HG02981 (cell line): ENCODE measurements around the gene EFNA2.

ENCODE experiments used
- ATAC-seq: cut with Tn5 transposase; IDR thresholded peaks from one replicate; pipeline ENCODE4 v1.9.1; 2021; ENCODE audit warnings: mild to moderate bottlenecking, moderate library complexity; ENCODE audit not compliant: unreplicated experiment

EFNA2 gene

DNA sequence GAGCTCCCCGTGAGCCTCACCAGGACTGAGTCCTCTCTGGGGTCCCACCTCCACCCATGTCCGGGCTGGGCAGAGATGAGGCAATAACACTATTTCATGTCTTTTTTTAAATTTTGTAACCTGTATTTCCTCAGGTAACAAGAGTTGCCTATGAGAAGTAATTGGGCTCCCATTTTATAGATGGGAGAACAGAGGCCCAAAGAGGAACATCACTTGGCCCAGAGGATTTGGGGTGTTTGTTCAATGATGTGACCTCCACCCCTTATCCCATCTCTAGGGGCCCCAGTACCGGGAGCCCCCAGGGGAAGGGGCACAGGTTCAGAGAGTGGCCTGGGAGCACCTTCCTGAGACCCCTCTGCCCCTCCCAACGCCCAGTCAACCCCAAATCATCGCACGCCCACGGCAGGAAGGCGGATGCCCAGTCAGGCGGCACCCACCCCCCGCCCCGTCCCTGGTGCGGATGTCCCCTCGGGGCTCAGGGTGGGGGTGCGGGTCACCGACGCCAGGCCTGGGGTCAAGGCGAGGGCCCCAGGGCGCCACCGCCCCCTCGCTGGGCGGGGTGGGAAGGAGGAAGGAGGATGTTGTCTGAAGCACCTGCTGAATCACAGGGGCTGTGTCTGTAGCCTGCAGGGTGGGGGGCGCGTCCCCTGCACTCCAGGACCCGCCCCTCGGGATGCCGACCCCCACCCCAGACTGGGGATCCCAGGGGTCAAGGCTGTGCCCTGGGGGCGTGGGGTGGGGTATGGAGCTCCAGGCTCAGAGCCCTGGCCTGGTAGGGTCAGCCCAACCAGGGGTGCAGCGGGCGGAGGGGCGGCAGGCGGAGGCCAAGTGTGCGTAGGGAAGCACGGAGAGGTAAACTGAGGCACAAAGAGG, 25.6 kb upstream of the EFNA2 start:
- ATAC-seq: peak; percentile 9

DNA sequence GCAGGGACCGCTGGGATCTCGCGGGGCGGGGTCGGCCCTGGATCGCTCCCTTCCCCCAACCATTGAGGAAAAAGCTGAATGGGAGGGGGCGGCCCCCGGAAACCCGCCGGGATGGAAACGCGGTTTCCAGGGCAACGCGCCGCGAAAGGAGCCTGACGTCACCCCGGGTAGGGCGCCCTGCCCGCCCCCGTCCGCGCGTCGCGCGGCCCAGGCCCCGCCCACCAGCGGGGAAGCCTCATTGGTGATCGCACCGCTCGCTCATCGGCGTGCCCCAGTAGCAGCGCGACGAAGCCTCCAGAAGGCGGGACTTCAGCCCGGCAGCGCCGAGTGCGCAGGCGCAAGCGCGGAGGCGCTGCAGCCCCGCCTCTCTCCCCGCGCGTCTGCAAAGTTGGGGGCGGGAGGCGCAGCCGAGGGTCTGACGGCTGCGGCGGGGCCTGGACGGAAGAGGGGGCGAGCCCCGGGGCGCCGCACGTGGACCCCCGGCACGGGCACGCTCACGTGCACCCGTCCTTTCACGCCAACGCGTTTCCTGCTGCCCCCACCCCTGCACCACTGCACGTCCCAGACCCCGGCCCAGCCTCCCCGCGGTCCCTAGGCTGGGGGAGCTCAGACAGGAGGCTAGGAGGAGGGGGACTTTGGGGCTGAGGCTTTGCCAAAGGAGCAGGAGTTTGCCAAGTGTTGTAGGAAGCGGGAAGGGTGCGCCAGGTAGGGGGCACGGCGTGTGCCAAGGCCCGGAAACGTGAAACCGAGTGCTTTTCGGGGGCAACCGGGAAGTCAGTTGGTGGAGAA, 24.7 kb upstream of the EFNA2 start:
- ATAC-seq: peak; percentile 54

DNA sequence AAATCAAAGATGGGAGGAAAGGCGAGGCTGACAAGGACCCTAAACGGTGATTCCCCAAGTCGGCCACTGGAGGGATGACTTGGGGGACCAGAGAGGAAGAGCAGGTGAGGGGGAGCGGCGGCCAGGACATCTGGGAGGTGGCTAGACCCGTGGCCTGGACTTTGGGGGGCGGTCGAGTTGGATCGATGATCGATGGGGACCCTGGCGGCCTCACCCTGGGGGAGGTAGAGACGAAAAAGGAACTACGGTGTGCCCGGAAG, 24.2 kb upstream of the EFNA2 start:
- no peak for ATAC-seq

DNA sequence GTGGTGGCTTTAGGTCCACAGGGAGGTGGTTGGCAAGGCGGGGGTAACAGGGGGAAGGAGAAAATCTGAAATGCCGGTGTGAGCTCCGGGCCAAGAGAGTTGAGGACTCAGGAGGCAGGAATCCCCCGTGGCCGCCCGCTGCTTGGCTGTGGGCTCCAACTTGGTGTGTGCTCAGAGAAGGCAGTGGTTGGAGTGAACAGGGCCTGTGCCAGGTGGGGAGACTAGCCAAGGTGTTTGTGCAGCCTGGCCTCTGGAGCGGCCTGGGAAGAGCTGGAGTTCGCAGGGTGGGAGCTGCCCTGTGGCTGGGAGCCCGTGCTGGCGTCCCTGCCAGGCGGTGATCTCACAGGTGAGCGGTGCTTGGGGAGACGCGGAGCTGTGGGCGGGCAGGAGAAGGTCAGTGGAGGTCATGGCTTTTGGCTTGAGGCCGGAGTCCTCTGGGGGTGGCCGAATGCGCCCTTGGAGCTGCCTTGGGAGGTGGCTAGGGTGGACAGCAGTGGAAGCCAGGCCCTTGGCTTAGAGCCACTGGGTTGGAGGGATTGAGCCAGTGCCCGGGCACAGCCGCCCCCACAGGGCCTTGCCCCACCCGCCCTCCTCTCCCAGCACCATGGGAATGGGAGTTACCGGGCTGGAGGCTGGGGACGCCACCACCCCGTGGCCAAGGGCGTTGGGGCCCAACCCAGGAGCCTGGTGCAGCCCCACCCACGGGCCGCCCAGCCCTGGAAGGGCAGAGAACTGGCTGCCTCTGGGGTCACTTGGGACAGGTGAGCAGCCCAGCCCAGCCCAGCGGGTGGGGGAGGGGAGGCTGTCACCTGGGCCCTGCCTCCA, 23.7 kb upstream of the EFNA2 start:
- ATAC-seq: no peak

DNA sequence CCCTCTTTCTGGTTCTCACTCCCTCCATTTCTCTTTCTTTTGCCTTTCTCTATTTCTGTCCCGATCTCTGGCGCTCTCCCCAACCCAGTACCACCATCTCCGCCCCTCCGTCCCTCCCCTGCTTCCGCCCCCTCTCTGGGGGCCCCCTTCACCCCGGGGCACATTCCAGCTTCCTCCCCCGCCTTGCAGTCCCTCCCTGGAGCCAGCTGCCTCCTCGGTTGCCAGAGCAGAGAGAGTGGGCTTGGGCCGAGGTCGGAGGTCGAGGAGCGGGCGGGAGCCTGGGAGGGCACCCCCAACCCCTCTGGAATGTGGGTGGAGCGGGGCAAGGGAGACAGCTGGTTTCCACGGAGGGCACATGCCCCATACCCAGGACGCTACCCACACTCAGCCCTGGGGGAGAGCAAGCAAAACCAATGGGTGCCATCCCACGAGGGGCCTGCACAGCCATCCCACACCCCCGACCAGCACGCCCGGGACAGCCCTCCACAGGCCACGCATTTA, 23.0 kb upstream of the EFNA2 start:
- no peak for ATAC-seq

DNA sequence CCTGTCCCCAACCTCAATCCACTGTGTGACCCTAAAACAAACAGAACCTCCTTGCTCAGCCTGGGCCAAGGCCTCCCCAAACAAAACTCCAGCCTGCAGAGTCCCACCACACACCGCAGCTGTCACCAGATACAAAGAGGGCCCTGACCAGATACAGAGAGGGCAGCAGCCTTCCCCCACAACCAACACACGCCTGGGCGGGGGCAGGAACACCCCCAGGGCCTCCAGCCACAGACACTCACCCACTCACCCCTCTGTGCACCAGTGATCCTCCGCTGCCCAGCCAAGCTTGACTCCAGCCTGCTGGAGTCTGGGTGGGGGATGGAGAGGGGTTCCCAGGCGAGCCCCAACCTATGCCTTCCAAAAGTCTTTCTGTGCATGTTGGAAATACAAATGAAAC, 22.5 kb upstream of the EFNA2 start:
- no peak for ATAC-seq

DNA sequence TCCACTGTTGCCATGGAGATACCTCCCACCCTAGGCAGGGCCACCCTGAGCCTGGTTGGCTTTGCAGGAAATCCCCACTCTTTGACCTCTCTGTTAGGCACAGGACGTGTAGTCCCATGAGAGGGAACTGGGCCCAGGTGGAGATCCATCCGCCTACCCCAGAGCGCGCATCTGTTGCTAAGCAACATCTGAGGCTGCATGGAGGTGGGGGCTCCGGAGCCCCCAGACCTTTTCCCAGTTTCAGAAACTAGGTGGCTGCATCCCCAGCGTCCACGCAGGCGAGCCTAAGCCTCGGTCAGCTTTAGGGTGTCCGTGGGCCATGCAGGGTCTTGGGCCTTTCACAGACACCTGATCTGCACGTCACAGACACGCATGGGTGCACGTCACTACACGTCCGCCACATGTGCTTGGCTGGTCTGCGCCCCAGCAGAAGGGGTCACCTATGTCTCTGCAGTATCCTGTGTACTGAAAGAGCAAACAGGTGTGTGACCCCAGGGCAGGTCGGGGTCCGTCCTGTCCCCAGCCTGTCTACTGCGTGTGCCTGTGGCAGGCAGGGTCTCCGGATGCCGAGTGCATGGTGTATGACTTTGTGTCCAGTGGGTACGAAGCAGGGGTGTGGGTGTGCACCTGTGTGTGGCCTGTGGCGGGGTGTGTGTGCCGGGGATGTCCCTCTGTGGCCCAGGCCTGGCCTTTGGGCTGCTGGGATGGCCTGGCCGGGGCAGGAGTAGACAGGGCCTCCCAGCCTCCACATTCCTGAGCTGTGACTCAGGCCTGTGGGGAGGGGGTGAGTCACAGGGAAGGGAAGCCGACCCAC, 20.7 kb upstream of the EFNA2 start:
- no peak for ATAC-seq

DNA sequence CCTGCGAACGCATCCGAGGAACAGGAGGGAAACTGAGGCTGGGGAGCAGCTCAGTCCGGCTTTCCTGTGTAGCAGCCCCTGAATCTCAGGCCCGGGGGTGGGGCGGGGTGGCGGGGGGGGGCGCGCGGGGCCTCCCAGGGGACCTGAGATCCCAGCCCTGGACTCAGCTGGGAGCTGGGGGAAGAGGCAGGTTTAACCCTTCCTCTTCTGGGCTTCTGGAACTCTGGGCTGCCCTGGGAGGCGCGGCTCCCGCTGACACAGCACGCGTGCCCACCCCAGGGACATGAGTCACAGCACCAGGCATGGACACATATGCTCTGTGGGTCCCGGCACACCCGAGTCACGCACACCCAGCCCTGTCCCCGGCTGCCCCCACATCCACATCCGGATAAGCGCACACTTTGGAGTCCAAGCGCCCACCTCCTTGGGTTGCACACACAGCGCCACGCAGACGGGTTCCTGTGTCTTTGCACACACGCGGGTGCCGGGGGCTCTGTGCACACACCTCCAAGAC, 20.0 kb upstream of the EFNA2 start:
- ATAC-seq: no peak

DNA sequence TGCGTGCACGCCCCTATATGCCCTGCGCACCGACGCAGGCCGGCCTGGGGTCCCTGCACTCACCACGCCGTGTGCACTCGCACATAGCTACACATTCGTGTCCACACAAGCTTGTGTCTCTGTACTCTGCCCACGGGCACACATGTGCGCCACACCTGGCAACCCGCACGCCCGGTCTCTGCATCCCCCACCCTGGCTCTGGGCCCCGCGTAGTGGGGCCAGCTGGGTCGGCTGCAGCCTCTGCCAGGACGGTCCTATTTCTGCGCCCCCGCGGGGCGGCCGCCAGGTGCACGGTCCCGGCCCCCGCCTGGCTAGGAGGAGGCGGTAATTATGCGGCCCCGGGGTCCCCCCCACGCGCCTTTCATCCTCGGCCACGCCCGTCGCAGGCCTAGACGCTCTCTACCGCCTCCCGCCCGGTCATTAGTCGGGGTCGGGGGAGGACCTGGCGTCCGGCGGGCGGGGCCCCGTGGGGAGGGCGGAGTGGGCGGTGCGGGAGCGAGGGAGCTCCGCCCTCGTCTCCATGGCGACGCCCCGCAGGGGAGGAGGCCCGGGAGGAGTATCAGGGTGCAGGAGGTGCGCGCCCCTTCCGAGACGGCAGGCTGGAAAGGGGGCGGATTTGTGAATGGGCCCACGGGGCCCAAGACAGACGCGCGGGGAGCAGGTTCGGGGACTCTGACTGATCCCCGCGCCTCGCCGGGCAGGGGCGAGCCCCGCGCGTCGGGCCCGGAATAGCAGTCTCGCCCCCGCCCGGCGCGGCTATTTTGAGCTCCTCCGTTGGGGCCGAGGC, 19.4 kb upstream of the EFNA2 start:
- peak; percentile 28 for ATAC-seq

DNA sequence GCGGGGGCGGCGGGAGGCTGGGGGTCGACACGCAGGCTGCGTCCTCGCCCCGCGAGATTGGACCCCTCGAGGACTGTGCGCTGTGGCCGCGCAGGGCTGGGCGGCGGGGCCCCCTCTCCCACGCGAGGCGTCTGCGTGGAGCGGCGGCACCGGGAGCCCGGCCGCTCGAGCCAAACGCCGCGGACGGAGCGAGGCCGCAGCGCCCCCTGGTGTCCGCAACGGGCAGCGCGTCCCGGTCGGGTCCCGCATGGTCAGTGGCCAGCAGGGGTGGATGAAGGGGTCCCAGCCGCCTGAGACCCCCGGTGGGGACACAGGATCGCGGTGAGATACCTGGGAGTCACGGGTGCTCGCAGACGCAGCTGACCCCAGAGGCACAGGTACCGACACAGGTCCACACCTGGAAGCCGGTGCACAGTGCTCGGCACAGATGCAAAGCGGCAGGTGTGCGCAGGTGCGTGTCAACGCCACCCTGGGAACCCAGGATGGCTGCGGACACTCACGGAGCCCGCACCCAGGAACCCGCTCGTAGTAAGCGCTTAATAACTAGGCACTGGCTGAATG, 18.7 kb upstream of the EFNA2 start:
- peak; percentile 10 for ATAC-seq

DNA sequence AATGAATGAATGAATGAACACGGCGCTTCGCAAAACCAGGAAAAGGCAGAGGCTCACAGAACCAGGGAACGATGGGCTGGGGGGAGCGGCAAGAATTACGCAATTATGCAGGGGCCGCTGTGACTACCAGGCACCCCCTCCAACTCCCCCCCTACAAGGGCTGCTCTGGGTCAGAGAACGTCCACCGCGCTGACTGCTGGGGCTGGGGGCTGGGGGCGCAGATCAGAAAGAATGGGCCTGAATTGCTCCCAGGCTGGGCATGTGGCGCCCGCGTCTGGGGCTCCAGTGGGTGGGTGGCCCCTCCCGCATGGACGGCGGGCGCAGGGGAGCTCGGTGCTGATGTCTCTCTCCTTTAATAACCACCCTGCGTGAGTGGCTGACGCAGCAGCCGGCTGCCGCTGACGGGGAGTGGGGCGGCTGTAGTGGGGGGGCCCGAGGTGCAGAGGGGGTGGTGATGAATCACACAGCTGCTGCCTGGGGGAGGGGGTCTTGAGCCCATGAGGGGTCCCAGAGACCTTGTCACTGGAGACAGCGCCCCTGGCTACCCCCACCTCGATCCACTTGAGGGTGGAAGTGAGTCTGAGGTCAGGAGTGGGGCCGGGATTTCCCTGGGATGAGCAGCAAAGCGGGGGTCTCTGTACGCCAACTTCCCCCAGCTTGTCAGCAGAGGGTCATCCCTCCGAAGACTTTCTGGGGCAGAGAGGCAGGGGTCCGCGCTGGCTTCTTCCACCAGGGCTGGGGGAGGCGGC, 18.0 kb upstream of the EFNA2 start:
- no peak for ATAC-seq

DNA sequence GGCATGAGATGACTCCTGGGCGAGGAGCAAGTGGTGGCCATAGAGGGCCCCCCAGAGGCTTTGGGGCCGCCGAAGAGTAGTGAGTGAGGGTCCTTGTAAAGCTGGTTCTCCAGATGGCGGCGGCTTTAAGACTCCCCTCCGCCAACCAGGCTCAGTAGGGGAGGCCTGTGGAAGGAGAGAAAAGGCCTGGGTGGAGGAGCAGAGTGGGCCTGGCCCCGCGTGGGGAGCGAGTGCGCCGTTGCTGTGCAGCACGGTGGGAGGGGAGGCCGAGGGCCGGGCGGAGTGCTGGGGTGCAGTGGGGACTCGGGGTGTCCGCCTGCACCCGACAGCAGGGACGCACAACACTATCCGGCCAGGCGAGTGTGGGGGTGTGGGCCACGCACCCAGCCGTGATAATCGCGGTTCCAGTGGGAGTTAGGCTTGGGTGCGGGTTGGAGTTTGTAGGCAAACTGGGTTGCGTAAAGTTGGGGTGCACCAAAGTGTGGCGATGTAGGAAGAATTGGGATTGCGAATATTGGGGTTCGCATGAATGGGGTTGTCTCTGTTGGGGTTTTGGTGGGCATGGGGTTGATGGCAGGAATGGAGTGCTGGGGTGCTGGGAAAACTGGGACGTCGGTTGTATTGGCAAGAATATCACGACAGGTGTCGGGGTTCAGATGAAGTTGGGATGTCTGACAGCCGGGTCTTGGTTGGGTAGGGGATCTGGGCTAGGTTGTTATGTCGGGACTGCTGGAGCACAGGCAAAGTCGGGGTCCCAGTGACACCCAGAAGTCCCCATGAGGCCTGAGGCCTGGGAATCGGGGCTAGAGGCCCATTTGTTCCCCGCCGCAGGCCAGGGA, 17.2 kb upstream of the EFNA2 start:
- no peak for ATAC-seq

DNA sequence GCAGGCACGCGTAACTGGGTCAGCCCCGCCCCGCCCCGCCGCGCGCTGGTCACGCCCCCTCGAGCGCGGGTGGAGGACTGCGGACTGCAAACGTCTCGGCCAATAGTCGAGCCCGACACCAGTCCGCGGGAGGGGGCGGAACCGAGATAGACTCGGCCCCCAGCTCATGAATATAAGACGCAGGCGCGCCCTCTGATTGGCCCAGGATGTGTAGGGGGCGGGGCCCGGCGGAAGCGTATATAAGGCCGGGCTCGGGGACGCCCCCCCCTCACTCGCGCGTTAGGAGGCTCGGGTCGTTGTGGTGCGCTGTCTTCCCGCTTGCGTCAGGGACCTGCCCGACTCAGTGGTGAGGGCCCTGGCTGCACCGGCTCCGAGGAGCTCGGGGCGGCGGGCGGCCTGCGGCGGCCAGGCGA, 16.6 kb upstream of the EFNA2 start, which contains the start of gene CIRBP:
CIRBP (plus strand) TSS at position 268 of the 413 bp plus-strand sequence. CDS start 1,602 bp downstream, outside the sequence.
- ATAC-seq: peak; percentile 50

DNA sequence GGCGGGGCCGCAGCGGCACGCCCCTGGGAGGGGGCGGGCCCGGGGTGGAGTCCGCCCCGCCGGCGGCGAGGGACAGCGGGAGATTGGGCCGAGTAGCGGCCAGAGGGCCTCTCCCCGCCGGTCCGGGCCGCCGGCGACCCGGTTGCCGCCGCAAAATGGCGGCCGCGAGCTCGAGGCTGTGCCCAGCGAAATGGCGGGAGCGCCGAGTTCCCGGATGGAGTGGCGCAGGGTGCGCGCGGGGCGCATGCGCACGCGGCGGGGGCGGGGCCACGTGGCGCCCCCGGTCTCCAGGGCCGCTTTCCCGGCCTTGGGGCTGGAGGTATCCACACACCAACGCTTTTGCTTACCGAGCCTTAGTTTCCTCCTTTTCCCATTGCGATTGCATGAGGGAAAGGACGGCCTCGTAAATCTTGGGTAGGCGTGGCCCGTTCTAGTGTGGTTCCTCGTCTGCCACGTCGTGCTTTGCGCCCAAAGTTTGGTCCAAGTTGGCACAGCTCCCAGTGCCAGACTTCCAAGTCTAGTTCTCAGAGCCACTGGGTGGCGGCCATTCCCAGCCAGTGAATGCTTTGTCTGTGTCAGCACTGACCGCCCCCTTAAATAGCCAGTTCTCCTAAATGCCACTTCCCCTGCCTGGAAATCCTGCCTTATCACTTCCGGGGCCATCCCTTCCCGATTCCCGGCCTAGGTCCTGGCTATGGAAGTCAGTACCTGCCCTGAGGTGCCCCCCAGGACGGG, 16.0 kb upstream of the EFNA2 start:
- ATAC-seq: peak; percentile 22

DNA sequence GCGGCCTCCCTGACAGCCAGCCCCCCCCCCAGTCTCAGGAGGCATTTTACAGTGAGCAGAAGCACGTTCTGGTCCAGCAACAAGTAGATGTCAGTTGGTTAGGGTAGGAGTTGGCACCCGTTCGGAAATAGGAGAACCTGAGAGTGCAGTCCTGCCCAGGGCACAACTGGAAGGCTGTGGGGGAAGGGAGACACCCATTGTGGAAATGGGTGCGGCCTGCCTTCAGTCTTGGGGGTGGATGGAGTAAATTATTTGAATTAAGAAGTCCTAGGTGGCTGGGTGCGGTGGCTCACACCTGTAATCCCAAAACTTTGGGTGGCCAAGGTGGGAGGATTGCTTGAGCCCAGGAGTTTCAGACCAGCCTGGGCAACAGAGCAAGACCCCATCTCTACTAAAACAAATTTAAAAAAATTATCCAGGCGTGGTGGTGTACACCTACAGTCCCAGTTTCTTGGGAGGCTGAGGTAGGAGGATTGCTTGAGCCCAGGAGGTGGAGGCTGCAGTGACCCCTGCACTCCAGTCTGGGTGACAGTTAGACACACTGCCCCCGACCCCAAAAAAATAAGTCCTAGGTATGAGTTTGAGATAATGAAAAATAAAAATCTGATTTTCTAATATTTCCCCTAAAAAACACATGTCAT, 15.3 kb upstream of the EFNA2 start:
- no peak for ATAC-seq

DNA sequence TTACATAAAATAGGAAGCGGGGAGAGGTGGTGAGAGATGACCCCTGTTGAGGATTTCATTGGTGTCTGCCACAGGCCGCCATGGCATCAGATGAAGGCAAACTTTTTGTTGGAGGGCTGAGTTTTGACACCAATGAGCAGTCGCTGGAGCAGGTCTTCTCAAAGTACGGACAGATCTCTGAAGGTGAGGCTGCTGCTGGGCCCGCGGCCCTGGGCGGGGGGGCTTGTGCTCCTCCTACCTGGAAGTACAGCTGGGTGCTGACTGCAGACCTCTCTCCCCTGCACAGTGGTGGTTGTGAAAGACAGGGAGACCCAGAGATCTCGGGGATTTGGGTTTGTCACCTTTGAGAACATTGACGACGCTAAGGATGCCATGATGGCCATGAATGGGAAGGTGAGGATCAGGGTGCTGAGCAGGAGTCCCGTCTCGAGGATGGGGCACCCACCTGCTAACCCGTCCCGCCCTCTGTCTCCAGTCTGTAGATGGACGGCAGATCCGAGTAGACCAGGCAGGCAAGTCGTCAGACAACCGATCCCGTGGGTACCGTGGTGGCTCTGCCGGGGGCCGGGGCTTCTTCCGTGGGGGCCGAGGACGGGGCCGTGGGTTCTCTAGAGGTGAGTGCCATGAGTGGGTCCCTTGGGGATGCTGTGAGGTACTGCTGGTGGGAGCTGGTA, 14.7 kb upstream of the EFNA2 start:
- no peak for ATAC-seq
